Esophagus mucosa (tissue), 1 donor: ENCODE results near the gene THPO. TPM values are rescaled to one million over a fixed set of nuclear protein-coding genes. Genes with fewer than 3 reads are reported as not detected.

Experiments used
- ATAC-seq: fragments of 200-7000 bp; cut with Tn5 transposase; one replicate; pipeline ENCODE4 v1.9.1; 2020
- total RNA-seq: library from RNA; stranded (reverse); gene quantifications from one replicate; pipeline ENCODE4 v1.2.4, GENCODE V29; 2023
- donor health status: DM: yes; HTN: yes; CAD: no.

Gene THPO
- total RNA-seq, 1 donor from 2014 or later = not detected

- ATAC-seq = no peak
These were observed 49.5 kb downstream of the THPO start for GRCh38 chr3:184328516-184328915.

DNA sequence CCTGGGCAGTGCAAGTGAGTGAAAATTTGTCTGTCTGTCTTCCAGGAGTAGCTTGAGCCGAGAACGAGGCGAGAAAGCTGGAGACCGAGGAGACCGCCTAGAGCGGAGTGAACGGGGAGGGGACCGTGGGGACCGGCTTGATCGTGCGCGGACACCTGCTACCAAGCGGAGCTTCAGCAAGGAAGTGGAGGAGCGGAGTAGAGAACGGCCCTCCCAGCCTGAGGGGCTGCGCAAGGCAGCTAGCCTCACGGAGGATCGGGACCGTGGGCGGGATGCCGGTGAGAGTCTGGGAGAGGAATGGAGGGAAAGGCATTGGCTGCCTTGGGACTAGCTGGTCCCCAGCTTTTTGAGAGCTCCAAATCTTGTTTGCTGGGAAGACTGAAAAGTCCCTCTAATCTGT, 50.8 kb downstream of the THPO start:
- ATAC-seq = no peak

GRCh38 chr3:184325715-184326369, 52.2 kb downstream of the THPO start:
- ATAC-seq = peak; percentile 17

- no peak for ATAC-seq
These were observed 52.7 kb downstream of the THPO start for GRCh38 chr3:184325269-184325668.

GRCh38 chr3:184323696-184324095, 54.3 kb downstream of the THPO start:
- ATAC-seq = no peak

GRCh38 chr3:184322731-184323487, 55.1 kb downstream of the THPO start:
- no peak for ATAC-seq

Other genes with a start within 250 kb of the THPO start
- gene EIF2B5, start 242.8 kb downstream of the THPO start, total RNA-seq = 21.8 TPM
- gene DVL3, start 222.8 kb downstream of the THPO start, total RNA-seq = 29.2 TPM
- 235 TPM for gene AP2M1, start 203.4 kb downstream of the THPO start, total RNA-seq
- gene ABCF3, start 192.0 kb downstream of the THPO start, total RNA-seq = 45.3 TPM
- gene VWA5B2, start 148.6 kb downstream of the THPO start, total RNA-seq = not detected
- gene ALG3, start 129.2 kb downstream of the THPO start, total RNA-seq = 28.9 TPM
- gene EEF1AKMT4, start 128.5 kb downstream of the THPO start, total RNA-seq = 7.1 TPM
- 0.24 TPM for gene CAMK2N2, start 116.7 kb downstream of the THPO start, total RNA-seq
- gene ECE2, start 102.2 kb downstream of the THPO start, total RNA-seq = not detected
- gene PSMD2, start 79.0 kb downstream of the THPO start, total RNA-seq = 126 TPM
- 339 TPM for gene EIF4G1, start 63.6 kb downstream of the THPO start, total RNA-seq
- 7.3 TPM for gene FAM131A, start 40.6 kb downstream of the THPO start, total RNA-seq
- 3.4 TPM for gene CLCN2, start 16.6 kb downstream of the THPO start, total RNA-seq
- gene POLR2H, start 16.5 kb downstream of the THPO start, total RNA-seq = 46.0 TPM
- gene CHRD, start 1.8 kb upstream of the THPO start, total RNA-seq = 0.84 TPM
- gene EPHB3, start 183.6 kb upstream of the THPO start, total RNA-seq = 44.7 TPM